KOPT-K1 (cell line): ENCODE data around the gene GHITM.
"Not testable (repeated sequence)": the region's sequence is repeated elsewhere in the genome, so short reads cannot be mapped to it uniquely, and the experiment has no call there.

Experiments used
- H3K27ac ChIP-seq: fragments of 200-600 bp; sonication (generic); 2 replicates; pipeline ENCODE4 v1.5.1; 2016; ENCODE audit warnings: antibody characterized with exemption, mild to moderate bottlenecking, low read depth, low read length; ENCODE audit not compliant: poor library complexity, severe bottlenecking
- H3K36me3 ChIP-seq: fragments of 200-600 bp; sonication (generic); 2 replicates; pipeline ENCODE4 v1.5.1; 2017; ENCODE audit warnings: antibody characterized with exemption, mild to moderate bottlenecking, low read length, moderate library complexity; ENCODE audit not compliant: insufficient read depth
- H3K9me3 ChIP-seq: fragments of 200-600 bp; sonication (generic); 2 replicates; pipeline ENCODE4 v1.5.1; 2017; ENCODE audit warnings: antibody characterized with exemption, low read length, mild to moderate bottlenecking; ENCODE audit not compliant: insufficient read depth, poor library complexity, severe bottlenecking

Gene GHITM

GRCh38 chr10:84159076-84159685 lies 19.9 kb downstream of the GHITM start:
- H3K27ac ChIP-seq = no peak overlapping the region
- peaks cover 20% of the 10 kb centered on the region for H3K36me3 ChIP-seq
- H3K9me3 ChIP-seq = no peaks in the 10 kb centered on the region

- H3K36me3 ChIP-seq = 0 out of 2 replicates have a peak, but pooled peaks cover 3% of the 10 kb centered on the region
- no peaks in the 10 kb centered on the region for H3K9me3 ChIP-seq
- no peak overlapping the region for H3K27ac ChIP-seq
These were observed 21.5 kb downstream of the GHITM start for GRCh38 chr10:84160663-84161362.

- no peak overlapping the region for H3K27ac ChIP-seq
- no peaks in the 10 kb centered on the region for H3K9me3 ChIP-seq
- H3K36me3 ChIP-seq = no peaks in the 10 kb centered on the region
These were observed 24.7 kb downstream of the GHITM start for GRCh38 chr10:84163996-84164395.

DNA sequence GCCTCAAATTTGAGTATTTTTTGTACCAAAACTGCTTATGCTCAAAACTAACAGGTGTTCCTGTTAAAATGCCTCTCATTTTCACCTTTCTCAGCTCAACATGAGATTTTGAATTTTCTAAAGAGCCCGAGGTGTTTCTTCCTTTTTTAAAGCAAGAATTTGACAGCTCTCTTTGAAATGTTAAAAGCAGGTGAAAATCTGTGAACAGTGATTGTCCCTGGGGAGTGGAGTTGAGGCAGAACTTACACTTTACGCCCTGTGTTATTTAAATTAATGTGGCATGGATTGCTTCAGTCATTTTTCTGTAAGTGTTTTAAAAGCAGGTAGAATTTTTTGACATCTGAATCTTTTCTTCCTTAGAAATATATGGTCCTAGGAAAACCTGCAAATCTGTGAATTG lies 25.1 kb downstream of the GHITM start:
- H3K36me3 ChIP-seq = no peaks in the 10 kb centered on the region
- H3K9me3 ChIP-seq = no peaks in the 10 kb centered on the region
- H3K27ac ChIP-seq = no peak overlapping the region

DNA sequence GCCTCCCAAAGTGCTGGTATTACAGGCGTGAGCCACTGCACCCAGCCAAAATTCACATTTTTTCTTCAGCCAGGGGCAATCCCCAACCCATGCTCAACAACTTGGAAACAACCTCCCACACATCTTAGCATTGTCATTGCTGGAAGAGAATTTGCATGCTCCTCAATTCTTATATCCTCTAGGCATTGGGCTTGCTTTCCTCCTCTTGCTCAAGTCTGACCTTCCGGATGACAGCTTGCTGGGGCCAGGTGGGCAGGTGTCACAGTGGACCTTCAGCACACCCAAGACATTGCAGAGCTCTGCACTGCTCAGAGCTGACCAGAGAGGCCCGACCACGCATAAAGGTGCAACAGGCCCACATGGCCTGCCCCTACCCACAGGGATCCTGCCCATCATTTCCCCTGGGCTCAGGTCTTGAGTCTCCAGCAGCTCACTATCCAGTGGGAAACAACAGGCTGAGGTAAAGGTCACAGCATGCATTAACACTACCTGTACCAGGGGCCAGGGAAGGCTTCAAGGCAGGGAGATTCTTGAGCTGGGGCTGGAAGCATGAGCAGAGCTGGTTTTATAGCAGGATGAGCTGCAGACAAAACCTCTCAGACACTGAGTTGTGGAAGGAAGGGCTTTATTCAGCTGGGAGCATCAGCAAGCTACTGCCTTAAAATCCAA lies 27.4 kb downstream of the GHITM start:
- Histone ChIP-seq H3K36me3 (no peaks in the 10 kb centered on the region), H3K27ac (no peak overlapping the region), H3K9me3 (no peaks in the 10 kb centered on the region)

DNA sequence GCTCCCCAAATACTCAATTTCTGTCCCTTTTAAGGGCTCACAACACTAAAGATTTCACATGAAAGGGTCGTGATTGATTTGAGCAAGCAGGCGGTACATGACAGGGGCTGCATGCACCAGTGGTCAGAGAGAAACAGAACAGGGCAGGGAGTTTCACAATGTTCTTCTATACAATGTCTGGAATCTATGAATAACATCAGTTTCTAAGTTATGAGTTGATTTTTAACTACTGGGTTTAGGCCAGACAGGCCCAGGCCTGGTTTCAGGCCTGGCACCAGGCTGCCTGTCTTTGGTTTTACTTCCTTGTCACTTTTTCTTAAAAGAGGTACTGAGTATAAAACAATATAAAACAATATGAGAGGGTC lies 28.0 kb downstream of the GHITM start:
- not testable (repeated sequence) for H3K9me3 ChIP-seq

GRCh38 chr10:84168382-84168781 lies 29.1 kb downstream of the GHITM start:
- not testable (repeated sequence) for H3K9me3 ChIP-seq, H3K27ac ChIP-seq, H3K36me3 ChIP-seq

More for the DNA sequence above, 28.0 kb downstream of the GHITM start:
- not testable (repeated sequence) for H3K36me3 ChIP-seq, H3K27ac ChIP-seq

GRCh38 chr10:84171237-84171636 lies 31.9 kb downstream of the GHITM start:
- H3K27ac ChIP-seq, H3K9me3 ChIP-seq, H3K36me3 ChIP-seq: not testable (repeated sequence)

- H3K27ac ChIP-seq, H3K9me3 ChIP-seq, H3K36me3 ChIP-seq: not testable (repeated sequence)
These were observed 32.6 kb downstream of the GHITM start for GRCh38 chr10:84171700-84172466.

DNA sequence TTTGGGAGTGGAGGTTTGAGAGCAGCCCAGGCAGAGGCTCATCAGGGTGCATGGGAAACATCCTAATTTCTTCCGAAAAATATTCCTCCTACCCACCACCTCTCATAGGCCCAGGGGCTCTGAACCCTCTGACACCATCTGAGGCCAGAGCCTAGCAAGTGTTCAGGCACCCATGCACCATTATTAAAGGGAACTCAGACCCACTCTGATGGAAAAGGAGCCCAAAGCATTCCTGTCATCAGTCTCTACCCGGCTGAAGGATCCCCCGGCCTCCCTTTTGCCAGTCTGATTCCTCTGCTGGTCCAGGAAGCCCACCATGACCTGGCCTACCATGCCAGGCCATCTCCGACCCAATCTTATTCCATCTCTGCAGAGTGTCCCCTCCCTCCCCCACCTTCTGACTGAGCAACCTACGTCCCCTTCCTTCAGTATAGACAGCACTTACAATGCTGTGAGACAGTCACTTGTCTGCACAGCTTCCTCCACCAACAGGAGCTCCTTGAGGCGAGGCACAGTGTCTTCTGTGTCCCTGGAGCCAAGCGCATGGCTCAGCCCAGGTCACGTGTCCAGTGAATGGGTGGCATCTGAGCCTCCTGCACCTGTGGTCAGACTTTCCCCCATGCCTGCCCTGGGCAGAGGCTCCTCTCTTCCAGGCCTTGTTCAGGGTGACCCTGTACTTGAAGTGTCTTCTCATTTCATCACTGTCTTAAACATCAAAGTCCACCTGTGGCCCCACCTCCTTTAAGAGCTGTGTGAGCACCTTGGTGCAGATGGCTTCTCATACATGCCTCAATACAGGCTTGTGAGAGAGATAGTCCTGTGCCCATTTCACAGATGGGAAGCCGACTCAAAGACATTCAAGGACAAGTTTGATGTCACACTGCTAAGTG lies 33.4 kb downstream of the GHITM start:
- Histone ChIP-seq H3K36me3 (no peaks in the 10 kb centered on the region), H3K9me3 (no peaks in the 10 kb centered on the region), H3K27ac (no peak overlapping the region)

DNA sequence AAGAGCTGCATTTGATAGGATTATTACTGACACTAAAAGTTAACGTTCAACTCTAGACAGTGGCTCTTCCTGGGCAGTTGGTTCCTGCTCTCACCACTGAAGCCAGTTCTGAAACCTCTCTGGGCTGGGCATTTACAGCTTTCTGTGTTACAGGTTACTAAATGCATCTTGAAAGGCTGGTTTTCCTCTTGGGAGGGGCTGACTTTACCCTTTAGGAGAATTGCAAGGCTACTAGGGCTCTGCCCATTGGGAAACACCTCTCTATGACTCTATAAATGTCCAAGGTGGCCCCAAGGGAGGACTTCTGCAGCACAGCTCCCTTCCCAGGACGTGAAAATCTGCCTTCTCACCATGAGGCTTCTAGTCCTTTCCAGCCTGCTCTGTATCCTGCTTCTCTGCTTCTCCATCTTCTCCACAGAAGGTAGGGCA lies 34.2 kb downstream of the GHITM start, which contains the start of gene GPR15LG:
GPR15LG (plus strand) TSS at position 301 of the 429 bp plus-strand sequence; CDS start at position 352, 51 bp downstream.
- Histone ChIP-seq H3K36me3 (no peaks in the 10 kb centered on the region), H3K27ac (no peak within 1 kb of the TSS), H3K9me3 (no peaks in the 10 kb centered on the region)

DNA sequence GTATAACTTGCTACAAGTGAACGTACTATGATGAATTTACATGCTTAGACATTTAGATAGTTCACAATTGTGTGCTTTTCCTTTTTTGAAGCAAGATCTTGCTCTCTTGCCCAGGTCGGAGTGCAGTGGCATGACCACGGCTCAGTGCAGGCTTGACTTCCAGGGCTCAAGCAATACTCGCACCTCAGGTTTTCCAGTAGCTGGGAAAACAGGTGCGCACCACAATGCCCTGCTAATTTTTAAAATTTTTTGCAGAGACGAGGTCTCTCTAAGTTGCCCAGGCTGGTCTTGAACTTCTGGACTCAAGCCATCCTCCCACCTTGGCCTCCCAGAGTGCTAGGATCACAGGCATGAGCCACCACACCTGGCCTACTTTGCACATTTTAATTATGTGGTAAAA lies 36.1 kb downstream of the GHITM start:
- Histone ChIP-seq H3K36me3 (no peaks in the 10 kb centered on the region), H3K27ac (no peak overlapping the region), H3K9me3 (no peaks in the 10 kb centered on the region)

DNA sequence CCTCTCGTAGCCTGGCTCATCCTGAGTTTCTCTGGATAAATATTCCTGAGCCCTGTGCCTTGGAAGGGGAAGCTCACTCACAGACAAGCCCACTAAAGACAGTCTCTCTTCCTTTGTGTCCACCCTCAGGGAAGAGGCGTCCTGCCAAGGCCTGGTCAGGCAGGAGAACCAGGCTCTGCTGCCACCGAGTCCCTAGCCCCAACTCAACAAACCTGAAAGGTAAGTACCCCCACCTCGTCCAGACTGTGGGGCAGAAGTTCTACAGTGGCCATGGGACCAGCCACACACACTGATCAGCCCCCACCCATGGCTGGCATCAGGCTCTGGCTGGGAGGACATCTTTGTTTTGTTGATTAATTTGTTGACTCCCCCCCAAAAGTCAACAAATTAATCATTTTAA lies 37.0 kb downstream of the GHITM start:
- no peaks in the 10 kb centered on the region for H3K9me3 ChIP-seq
- no peaks in the 10 kb centered on the region for H3K36me3 ChIP-seq
- H3K27ac ChIP-seq = no peak overlapping the region

DNA sequence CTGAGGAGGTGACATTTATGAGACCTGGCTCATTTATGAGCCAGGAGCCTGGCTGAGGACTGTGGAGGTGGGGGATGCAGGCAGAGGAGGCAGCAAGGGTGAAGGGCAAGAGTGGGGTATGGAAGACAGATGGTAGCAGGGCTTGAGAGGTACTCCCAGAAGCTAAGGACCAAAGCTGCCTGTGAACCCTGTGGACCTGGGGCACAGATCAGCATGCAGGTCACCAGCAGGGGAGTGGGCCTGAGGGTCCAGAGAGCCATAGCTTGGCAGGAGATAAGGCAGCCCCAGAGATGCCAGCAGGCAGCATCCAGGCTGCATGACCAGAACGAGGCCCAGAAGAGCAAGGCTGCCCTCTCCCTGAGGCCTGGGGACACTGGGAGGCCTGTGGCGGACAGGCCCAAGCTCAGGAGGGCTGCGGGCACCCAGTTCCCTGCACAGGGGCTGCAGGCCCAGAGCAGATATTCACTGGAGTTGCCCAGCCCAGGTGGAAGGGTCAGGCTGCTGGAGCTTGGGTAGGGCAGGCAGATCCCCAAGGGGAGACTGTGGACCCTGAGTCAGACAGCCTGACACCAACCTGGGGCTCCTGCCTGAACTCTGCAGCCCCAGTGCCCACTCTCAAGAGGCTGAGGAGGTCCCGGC lies 37.6 kb downstream of the GHITM start:
- H3K27ac ChIP-seq = peak overlapping the region; percentile 39
- H3K9me3 ChIP-seq = no peaks in the 10 kb centered on the region
- no peaks in the 10 kb centered on the region for H3K36me3 ChIP-seq
